Panc1 (cell line): Measurements from ENCODE around the gene TRIM29.
"Not testable (repeated sequence)": the region's sequence is repeated elsewhere in the genome, so short reads cannot be mapped to it uniquely, and the experiment has no call there.

Experiments used
- CTCF ChIP-seq: fragments of 450-650 bp; IDR thresholded peaks from 2 replicates; pipeline ENCODE4 v1.5.1; 2017; ENCODE audit warnings: mild to moderate bottlenecking
- POLR2AphosphoS5 ChIP-seq: IDR thresholded peaks from 2 replicates; pipeline ENCODE4 v1.6.1; 2012; ENCODE audit warnings: mild to moderate bottlenecking, low read depth, low read length, moderate library complexity
- REST ChIP-seq, 2 experiments: IDR thresholded peaks; 2 replicates each; pipeline ENCODE4 v1.6.1; 2011 to 2012; ENCODE audit warnings: low read depth in 2 of 2, control low read depth in 1 of 2, low read length in 1 of 2, mild to moderate bottlenecking in 1 of 2, moderate library complexity in 1 of 2; ENCODE audit not compliant: insufficient read depth in 1 of 2
- SIN3A ChIP-seq: IDR thresholded peaks from 2 replicates; pipeline ENCODE4 v1.6.1; 2012; ENCODE audit warnings: low read depth, mild to moderate bottlenecking, low read length, moderate library complexity, borderline replicate concordance; ENCODE audit not compliant: insufficient read depth
- TCF7L2 ChIP-seq: IDR thresholded peaks from 2 replicates; pipeline ENCODE4 v1.6.1; 2011; ENCODE audit warnings: mild to moderate bottlenecking, low read depth, low read length, inconsistent platforms

GRCh38 chr11:120143472-120143871 lies 5.6 kb upstream of the TRIM29 start:
- not testable (repeated sequence) for TF ChIP-seq CTCF; REST (IDR thresholded peaks at IDR 0.05; ENCODE audit: insufficient read depth in 1 of 2, low read depth in 2 of 2, low read length in 1 of 2); TCF7L2; POLR2AphosphoS5; SIN3A
